ENCODE data around the gene PRMT3. TPM values are rescaled to one million over a fixed set of nuclear protein-coding genes. Genes with fewer than 3 reads are reported as not detected.

PRMT3 gene
- total RNA-seq (2012; rRNA removed): 24.0 and 30.9 TPM in 2 replicates

GRCh38 chr11:20387261-20388095, at the start of gene PRMT3:
Gene PRMT3, plus strand, starts transcription at chr11:20387716. Its CDS starts 31 bp downstream, at chr11:20387747.
- Histone ChIP-seq H3K9ac (ENCODE audit: low read depth, low read length) (peak within 1 kb of the TSS; percentile 94), H3K36me3 (ENCODE audit: insufficient read depth, low read length) (peaks cover 6% of the 10 kb centered on the region), H3K4me2 (ENCODE audit: low read length) (peak within 1 kb of the TSS; percentile 99), H3K4me1 (ENCODE audit: control insufficient read depth, insufficient read depth, low read length) (peaks cover 12% of the 10 kb centered on the region), H3K9me3 (replicated peaks; ENCODE audit: low read length) (no peaks in the 10 kb centered on the region), H3K27me3 (ENCODE audit: control insufficient read depth, insufficient read depth, low read length) (no peaks in the 10 kb centered on the region), H3K4me3 (ENCODE audit: low read length) (peak within 1 kb of the TSS; percentile 98)

GRCh38 chr11:20342347-20343141, 45.0 kb upstream of the PRMT3 start:
- Histone ChIP-seq H3K9ac (ENCODE audit: low read depth, low read length) (no peak overlapping the region), H3K4me2 (ENCODE audit: low read length) (no peak overlapping the region), H3K36me3 (ENCODE audit: insufficient read depth, low read length) (no peaks in the 10 kb centered on the region), H3K4me1 (ENCODE audit: control insufficient read depth, insufficient read depth, low read length) (no peaks in the 10 kb centered on the region), H3K27me3 (ENCODE audit: control insufficient read depth, insufficient read depth, low read length) (peaks cover 85% of the 10 kb centered on the region), H3K9me3 (replicated peaks; ENCODE audit: low read length) (no peaks in the 10 kb centered on the region), H3K4me3 (ENCODE audit: low read length) (no peak overlapping the region)

- Histone ChIP-seq H3K36me3 (ENCODE audit: insufficient read depth, low read length) (no peaks in the 10 kb centered on the region), H3K9ac (ENCODE audit: low read depth, low read length) (no peak overlapping the region), H3K4me3 (ENCODE audit: low read length) (no peak overlapping the region), H3K9me3 (replicated peaks; ENCODE audit: low read length) (no peaks in the 10 kb centered on the region), H3K4me1 (ENCODE audit: control insufficient read depth, insufficient read depth, low read length) (no peaks in the 10 kb centered on the region), H3K27me3 (ENCODE audit: control insufficient read depth, insufficient read depth, low read length) (peaks cover 43% of the 10 kb centered on the region), H3K4me2 (ENCODE audit: low read length) (no peak overlapping the region)
Observed at GRCh38 chr11:20351136-20351535, 36.4 kb upstream of the PRMT3 start.

- H3K27me3 ChIP-seq (ENCODE audit: control insufficient read depth, insufficient read depth, low read length): peaks cover 43% of the 10 kb centered on the region
- H3K4me1 ChIP-seq (ENCODE audit: control insufficient read depth, insufficient read depth, low read length): no peaks in the 10 kb centered on the region
- no peak overlapping the region for H3K4me3 ChIP-seq (ENCODE audit: low read length)
- H3K4me2 ChIP-seq (ENCODE audit: low read length): no peak overlapping the region
- no peaks in the 10 kb centered on the region for H3K36me3 ChIP-seq (ENCODE audit: insufficient read depth, low read length)
- H3K9me3 ChIP-seq (replicated peaks; ENCODE audit: low read length): no peaks in the 10 kb centered on the region
- H3K9ac ChIP-seq (ENCODE audit: low read depth, low read length): no peak overlapping the region
Observed at GRCh38 chr11:20351751-20352262, 35.7 kb upstream of the PRMT3 start.

GRCh38 chr11:20353829-20354434, 33.6 kb upstream of the PRMT3 start:
- H3K4me1 ChIP-seq (ENCODE audit: control insufficient read depth, insufficient read depth, low read length): no peaks in the 10 kb centered on the region

GRCh38 chr11:20355221-20356219, 32.0 kb upstream of the PRMT3 start:
- peaks cover 2% of the 10 kb centered on the region for H3K4me1 ChIP-seq (ENCODE audit: control insufficient read depth, insufficient read depth, low read length)
- H3K9ac ChIP-seq (ENCODE audit: low read depth, low read length): no peak overlapping the region
- no peak overlapping the region for H3K4me3 ChIP-seq (ENCODE audit: low read length)
- H3K27me3 ChIP-seq (ENCODE audit: control insufficient read depth, insufficient read depth, low read length): peaks cover 33% of the 10 kb centered on the region
- no peak overlapping the region for H3K4me2 ChIP-seq (ENCODE audit: low read length)
- H3K9me3 ChIP-seq (replicated peaks; ENCODE audit: low read length): no peaks in the 10 kb centered on the region
- H3K36me3 ChIP-seq (ENCODE audit: insufficient read depth, low read length): no peaks in the 10 kb centered on the region

More at GRCh38 chr11:20353829-20354434, 33.6 kb upstream of the PRMT3 start:
- no peaks in the 10 kb centered on the region for H3K36me3 ChIP-seq (ENCODE audit: insufficient read depth, low read length)
- no peak overlapping the region for H3K4me3 ChIP-seq (ENCODE audit: low read length)
- peaks cover 40% of the 10 kb centered on the region for H3K27me3 ChIP-seq (ENCODE audit: control insufficient read depth, insufficient read depth, low read length)
- no peak overlapping the region for H3K4me2 ChIP-seq (ENCODE audit: low read length)
- H3K9ac ChIP-seq (ENCODE audit: low read depth, low read length): no peak overlapping the region
- no peaks in the 10 kb centered on the region for H3K9me3 ChIP-seq (replicated peaks; ENCODE audit: low read length)

GRCh38 chr11:20357150-20357549, 30.4 kb upstream of the PRMT3 start:
- H3K4me3 ChIP-seq (ENCODE audit: low read length): no peak overlapping the region
- H3K9ac ChIP-seq (ENCODE audit: low read depth, low read length): no peak overlapping the region
- peaks cover 9% of the 10 kb centered on the region for H3K4me1 ChIP-seq (ENCODE audit: control insufficient read depth, insufficient read depth, low read length)
- H3K9me3 ChIP-seq (replicated peaks; ENCODE audit: low read length): no peaks in the 10 kb centered on the region
- no peaks in the 10 kb centered on the region for H3K36me3 ChIP-seq (ENCODE audit: insufficient read depth, low read length)
- peaks cover 18% of the 10 kb centered on the region for H3K27me3 ChIP-seq (ENCODE audit: control insufficient read depth, insufficient read depth, low read length)
- no peak overlapping the region for H3K4me2 ChIP-seq (ENCODE audit: low read length)

GRCh38 chr11:20360650-20361049, 26.9 kb upstream of the PRMT3 start:
- Histone ChIP-seq H3K27me3 (ENCODE audit: control insufficient read depth, insufficient read depth, low read length) (peaks cover 14% of the 10 kb centered on the region), H3K4me2 (ENCODE audit: low read length) (peak overlapping the region; percentile 30), H3K4me1 (ENCODE audit: control insufficient read depth, insufficient read depth, low read length) (peaks cover 38% of the 10 kb centered on the region), H3K4me3 (ENCODE audit: low read length) (peak overlapping the region; percentile 36), H3K9ac (ENCODE audit: low read depth, low read length) (no peak overlapping the region), H3K9me3 (replicated peaks; ENCODE audit: low read length) (no peaks in the 10 kb centered on the region), H3K36me3 (ENCODE audit: insufficient read depth, low read length) (no peaks in the 10 kb centered on the region)

- no peaks in the 10 kb centered on the region for H3K36me3 ChIP-seq (ENCODE audit: insufficient read depth, low read length)
- no peak overlapping the region for H3K4me3 ChIP-seq (ENCODE audit: low read length)
Observed at GRCh38 chr11:20362481-20362880, 25.0 kb upstream of the PRMT3 start.

GRCh38 chr11:20363149-20363499, 24.4 kb upstream of the PRMT3 start:
- no peaks in the 10 kb centered on the region for H3K36me3 ChIP-seq (ENCODE audit: insufficient read depth, low read length)
- H3K4me1 ChIP-seq (ENCODE audit: control insufficient read depth, insufficient read depth, low read length): peaks cover 56% of the 10 kb centered on the region
- peak overlapping the region; percentile 75 for H3K4me3 ChIP-seq (ENCODE audit: low read length)
- H3K4me2 ChIP-seq (ENCODE audit: low read length): peak overlapping the region; percentile 89
- peak overlapping the region; percentile 87 for H3K9ac ChIP-seq (ENCODE audit: low read depth, low read length)
- H3K27me3 ChIP-seq (ENCODE audit: control insufficient read depth, insufficient read depth, low read length): no peaks in the 10 kb centered on the region
- no peaks in the 10 kb centered on the region for H3K9me3 ChIP-seq (replicated peaks; ENCODE audit: low read length)

More at GRCh38 chr11:20362481-20362880, 25.0 kb upstream of the PRMT3 start:
- Histone ChIP-seq H3K27me3 (ENCODE audit: control insufficient read depth, insufficient read depth, low read length) (peaks cover 3% of the 10 kb centered on the region), H3K4me1 (ENCODE audit: control insufficient read depth, insufficient read depth, low read length) (peaks cover 52% of the 10 kb centered on the region), H3K9me3 (replicated peaks; ENCODE audit: low read length) (no peaks in the 10 kb centered on the region), H3K4me2 (ENCODE audit: low read length) (no peak overlapping the region), H3K9ac (ENCODE audit: low read depth, low read length) (no peak overlapping the region)
